IMR-90 (cell line): ENCODE data around the gene NPRL2. TPM values are rescaled to one million over a fixed set of nuclear protein-coding genes. Genes with fewer than 3 reads are reported as not detected.

ENCODE experiments used
- ATAC-seq: fragments of 200-7000 bp; cut with Tn5 transposase; 2 replicates; pipeline ENCODE4 v1.9.1; 2020; ENCODE audit warnings: low read depth, mild to moderate bottlenecking, moderate library complexity
- BruUV-seq: library from RNA; stranded (reverse); fragments of 400-500 nt; replicated peaks from 2 replicates; lab custom pipeline; 2021; lab: Mats Ljungman, UMichigan
- CTCF ChIA-PET: fragments of 300-600 bp; formaldehyde crosslinking; extraction: SDS; loops from one replicate; lab custom pipeline; 2021; ENCODE audit warnings: antibody characterized with exemption; lab: Yijun Ruan, JAX
- POLR2A ChIA-PET: fragments of 300-600 bp; sonication (Branson Sonifier 250); formaldehyde crosslinking; loops from one replicate; lab custom pipeline; 2022; ENCODE audit warnings: antibody characterized with exemption; ENCODE audit not compliant: unreplicated experiment; lab: Charles Lee
- DNase-seq: peaks from one replicate; pipeline ENCODE4 v3.0.0; 2013
- H2AFZ ChIP-seq: replicated peaks from 2 replicates; pipeline ENCODE3; 2013; ENCODE audit warnings: low read length, mild to moderate bottlenecking; ENCODE audit not compliant: poor library complexity
- H2AK5ac ChIP-seq: 2 replicates; pipeline ENCODE4 v1.6.1; 2013; ENCODE audit warnings: low read depth, low read length, inconsistent platforms
- H2AK9ac ChIP-seq: replicated peaks from 2 replicates; pipeline ENCODE3; 2013; ENCODE audit warnings: mild to moderate bottlenecking, low read depth, low read length, moderate library complexity; ENCODE audit not compliant: poor library complexity
- H2BK120ac ChIP-seq: 2 replicates; pipeline ENCODE4 v1.6.1; 2013; ENCODE audit warnings: low read depth, low read length, inconsistent platforms
- H2BK15ac ChIP-seq: 3 replicates; pipeline ENCODE4 v1.6.1; 2013; ENCODE audit warnings: low read depth, low read length, inconsistent platforms
- H2BK20ac ChIP-seq: 2 replicates; pipeline ENCODE4 v1.6.1; 2013; ENCODE audit warnings: low read depth, mild to moderate bottlenecking, inconsistent platforms, low read length, moderate library complexity
- H2BK5ac ChIP-seq: 2 replicates; pipeline ENCODE4 v1.6.1; 2013; ENCODE audit warnings: mild to moderate bottlenecking, low read depth, low read length, inconsistent platforms; ENCODE audit not compliant: poor library complexity, severe bottlenecking
- H3K14ac ChIP-seq: replicated peaks from 2 replicates; pipeline ENCODE4 v1.6.1; 2013; ENCODE audit warnings: low read depth, low read length, inconsistent platforms
- H3K18ac ChIP-seq: 2 replicates; pipeline ENCODE4 v1.6.1; 2013; ENCODE audit warnings: low read depth, low read length, control low read depth
- H3K23ac ChIP-seq: 2 replicates; pipeline ENCODE4 v1.6.1; 2013; ENCODE audit warnings: low read depth, low read length, inconsistent platforms
- H3K27ac ChIP-seq: 2 replicates; pipeline ENCODE4 v1.5.1; 2013; ENCODE audit warnings: mild to moderate bottlenecking, control low read depth, low read length; ENCODE audit not compliant: insufficient read depth
- H3K27me3 ChIP-seq: 2 replicates; pipeline ENCODE4 v1.6.1; 2013; ENCODE audit warnings: low read length; ENCODE audit not compliant: control insufficient read depth, insufficient read depth
- H3K36me3 ChIP-seq: 2 replicates; pipeline ENCODE4 v1.6.1; 2013; ENCODE audit warnings: low read length, mixed read lengths; ENCODE audit not compliant: control insufficient read depth, insufficient read depth
- H3K4ac ChIP-seq: 2 replicates; pipeline ENCODE4 v1.6.1; 2013; ENCODE audit warnings: low read depth, low read length, inconsistent platforms
- H3K4me1 ChIP-seq: 2 replicates; pipeline ENCODE4 v1.6.1; 2013; ENCODE audit warnings: low read length, mixed read lengths; ENCODE audit not compliant: control insufficient read depth, insufficient read depth
- H3K4me2 ChIP-seq: 2 replicates; pipeline ENCODE4 v1.6.1; 2013; ENCODE audit warnings: low read depth, mild to moderate bottlenecking, control low read depth, low read length, moderate library complexity
- H3K4me3 ChIP-seq: 2 replicates; pipeline ENCODE4 v1.5.1; 2013; ENCODE audit warnings: low read depth, mild to moderate bottlenecking, control low read depth, low read length, moderate library complexity; ENCODE audit not compliant: insufficient read depth
- H3K56ac ChIP-seq: 2 replicates; pipeline ENCODE4 v1.6.1; 2013; ENCODE audit warnings: low read length, inconsistent platforms; ENCODE audit not compliant: insufficient read depth; ENCODE audit errors: extremely low read depth
- H3K79me1 ChIP-seq, 2 experiments: 2 replicates each; pipeline ENCODE4 v1.6.1; 2013; ENCODE audit warnings: low read length in 2 of 2, inconsistent platforms in 1 of 2, low read depth in 1 of 2
- H3K9ac ChIP-seq: 2 replicates; pipeline ENCODE4 v1.6.1; 2013; ENCODE audit warnings: low read depth, low read length, control low read depth
- H3K9me1 ChIP-seq: 2 replicates; pipeline ENCODE4 v1.6.1; 2013; ENCODE audit warnings: low read length, inconsistent platforms; ENCODE audit not compliant: insufficient read depth
- H3K9me3 ChIP-seq: 2 replicates; pipeline ENCODE4 v1.6.1; 2013; ENCODE audit warnings: low read length; ENCODE audit not compliant: control insufficient read depth, insufficient read depth
- H4K20me1 ChIP-seq: 2 replicates; pipeline ENCODE4 v1.6.1; 2013; ENCODE audit warnings: low read length, inconsistent platforms; ENCODE audit not compliant: insufficient read depth
- H4K5ac ChIP-seq: 2 replicates; pipeline ENCODE4 v1.6.1; 2013; ENCODE audit warnings: mild to moderate bottlenecking, low read depth, low read length, control low read depth
- H4K8ac ChIP-seq, 2 experiments: 2 replicates each; pipeline ENCODE4 v1.6.1; 2013; ENCODE audit warnings: low read depth in 2 of 2, low read length in 2 of 2, control low read depth in 1 of 2, inconsistent platforms in 1 of 2
- H4K91ac ChIP-seq: 2 replicates; pipeline ENCODE4 v1.6.1; 2013; ENCODE audit warnings: low read depth, low read length, inconsistent platforms; ENCODE audit not compliant: insufficient read depth
- BHLHE40 ChIP-seq: fragments of 150-350 bp; IDR thresholded peaks from 2 replicates; pipeline ENCODE4 v1.6.1; 2016; ENCODE audit warnings: mild to moderate bottlenecking, low read depth, low read length
- CEBPB ChIP-seq: IDR thresholded peaks from 2 replicates; pipeline ENCODE4 v1.6.1; 2012; ENCODE audit warnings: low read depth, low read length, improper control_type of control experiment
- CHD1 ChIP-seq: IDR thresholded peaks from 2 replicates; pipeline ENCODE4 v1.6.1; 2012; ENCODE audit warnings: low read depth, low read length, improper control_type of control experiment
- FOS ChIP-seq: fragments of 150-350 bp; IDR thresholded peaks from 2 replicates; pipeline ENCODE4 v1.6.1; 2016; ENCODE audit warnings: low read depth, low read length
- MAFK ChIP-seq: IDR thresholded peaks from 2 replicates; pipeline ENCODE4 v1.6.1; 2012; ENCODE audit warnings: low read depth, low read length, improper control_type of control experiment
- MXI1 ChIP-seq: IDR thresholded peaks from 2 replicates; pipeline ENCODE4 v1.6.1; 2012; ENCODE audit warnings: low read depth, mild to moderate bottlenecking, low read length, moderate library complexity, borderline replicate concordance
- RAD21 ChIP-seq: IDR thresholded peaks from 2 replicates; pipeline ENCODE4 v1.6.1; 2012; ENCODE audit warnings: low read length, improper control_type of control experiment
- RCOR1 ChIP-seq: IDR thresholded peaks from 2 replicates; pipeline ENCODE4 v1.6.1; 2012; ENCODE audit warnings: mild to moderate bottlenecking, low read length, improper control_type of control experiment; ENCODE audit not compliant: insufficient replicate concordance
- RFX5 ChIP-seq: IDR thresholded peaks from 2 replicates; pipeline ENCODE4 v1.8.0; 2012; ENCODE audit warnings: low read depth, mild to moderate bottlenecking, low read length, moderate library complexity
- SMC3 ChIP-seq: fragments of 150-350 bp; IDR thresholded peaks from 2 replicates; pipeline ENCODE4 v1.6.1; 2016; ENCODE audit warnings: low read depth, mild to moderate bottlenecking, antibody characterized with exemption, low read length, moderate library complexity
- WGBS, 2 experiments: methylation state at CpG; one replicate each; pipeline versions ENCODE4 v1.1.5 to v1.1.7; 2013; ENCODE audit warnings: missing lambda C conversion rate in 2 of 2; ENCODE audit not compliant: insufficient read length in 1 of 2; ENCODE audit errors: extremely low coverage in 2 of 2; 5-methylcytosine and 5-hydroxymethylcytosine counted together
- dilution Hi-C: fragments of 300-500 bp; cut with HindIII; formaldehyde crosslinking; loops from one replicate; pipeline ENCODE4 v1.14.3; 2018; ENCODE audit warnings: low sequenced_read_pairs; ENCODE audit not compliant: unreplicated experiment
- in situ Hi-C: fragments of 300-500 bp; cut with MboI; formaldehyde crosslinking; loops from 3 replicates; pipeline ENCODE4 v1.14.3; 2019; ENCODE audit warnings: low sequenced_read_pairs, inconsistent platforms, mixed read lengths
- intact Hi-C: fragments of 100-400 bp; cut with micrococcal nuclease; formaldehyde crosslinking; loops from 2 replicates; pipeline ENCODE4 v1.10.0; 2022
- polyA plus RNA-seq, 3 experiments: library from polyadenylated mRNA; depleted of rRNA; stranded (reverse); fragments of >200 nt; gene quantifications; 2 replicates each; pipeline ENCODE4 v1.2.3, GENCODE V29; 2012; ENCODE audit warnings: low replicate concordance in 1 of 3
- total RNA-seq: library from RNA; depleted of rRNA; stranded (reverse); fragments of >200 nt; gene quantifications from 2 replicates; pipeline ENCODE4 v1.2.3, GENCODE V29; 2012
- TF ChIP-seq, protein P1 (sequence below): fragments of 150-350 bp; IDR thresholded peaks from 2 replicates; pipeline ENCODE4 v1.6.1; 2017; ENCODE audit warnings: mild to moderate bottlenecking, antibody characterized with exemption, low read length, low read depth
- TF ChIP-seq, protein P2 (sequence below): fragments of 150-350 bp; IDR thresholded peaks from 2 replicates; pipeline ENCODE4 v1.6.1; 2016; ENCODE audit warnings: low read depth, mild to moderate bottlenecking, low read length, moderate library complexity, borderline replicate concordance

The NPRL2 gene
- total and polyA plus RNA-seq, 2 of the 4 experiments (the other 2 are of a cell fraction), result 38.3 to 38.7 TPM

GRCh38 chr3:50314816-50315215 lies 35.8 kb downstream of the NPRL2 start:
- dilution Hi-C loops, result no loop called here
- BruUV-seq, result no TSS peak

More at GRCh38 chr3:50314816-50315215, 35.8 kb downstream of the NPRL2 start:
- peaks cover 18 to 40% of the 10 kb centered on the region in 2 experiments for H3K79me1 ChIP-seq
- TF ChIP-seq RFX5 (no peak), SMC3 (no peak), CHD1 (no peak), RCOR1 (no peak), RAD21 (no peak), BHLHE40 (no peak), MAFK (no peak), FOS (no peak), CEBPB (no peak), MXI1 (no peak)
- TF ChIP-seq, protein P1, sequence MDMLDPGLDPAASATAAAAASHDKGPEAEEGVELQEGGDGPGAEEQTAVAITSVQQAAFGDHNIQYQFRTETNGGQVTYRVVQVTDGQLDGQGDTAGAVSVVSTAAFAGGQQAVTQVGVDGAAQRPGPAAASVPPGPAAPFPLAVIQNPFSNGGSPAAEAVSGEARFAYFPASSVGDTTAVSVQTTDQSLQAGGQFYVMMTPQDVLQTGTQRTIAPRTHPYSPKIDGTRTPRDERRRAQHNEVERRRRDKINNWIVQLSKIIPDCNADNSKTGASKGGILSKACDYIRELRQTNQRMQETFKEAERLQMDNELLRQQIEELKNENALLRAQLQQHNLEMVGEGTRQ, result no peak
- TF ChIP-seq, protein P2, sequence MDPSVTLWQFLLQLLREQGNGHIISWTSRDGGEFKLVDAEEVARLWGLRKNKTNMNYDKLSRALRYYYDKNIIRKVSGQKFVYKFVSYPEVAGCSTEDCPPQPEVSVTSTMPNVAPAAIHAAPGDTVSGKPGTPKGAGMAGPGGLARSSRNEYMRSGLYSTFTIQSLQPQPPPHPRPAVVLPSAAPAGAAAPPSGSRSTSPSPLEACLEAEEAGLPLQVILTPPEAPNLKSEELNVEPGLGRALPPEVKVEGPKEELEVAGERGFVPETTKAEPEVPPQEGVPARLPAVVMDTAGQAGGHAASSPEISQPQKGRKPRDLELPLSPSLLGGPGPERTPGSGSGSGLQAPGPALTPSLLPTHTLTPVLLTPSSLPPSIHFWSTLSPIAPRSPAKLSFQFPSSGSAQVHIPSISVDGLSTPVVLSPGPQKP, result no peak
- no peak for ATAC-seq
- no peak overlapping the region for H2BK5ac ChIP-seq
- H3K36me3 ChIP-seq, result peaks cover 38% of the 10 kb centered on the region
- H2BK15ac ChIP-seq, result no peak overlapping the region
- DNase-seq, result no peak
- in situ Hi-C loops (no loop called here), intact Hi-C loops (no loop called here)
- no CpG with 5 or more reads among the region's 4 CpGs for WGBS, 2 experiments
- H3K27ac ChIP-seq, result no peak overlapping the region
- H3K4me2 ChIP-seq, result no peak overlapping the region
- H2AK9ac ChIP-seq, result no peak overlapping the region
- H4K5ac ChIP-seq, result no peak overlapping the region
- H2BK20ac ChIP-seq, result no peak overlapping the region
- no peak overlapping the region for H3K56ac ChIP-seq
- peaks cover 9% of the 10 kb centered on the region; the same call in 1 of the 2 replicates for H3K4me1 ChIP-seq
- H2AK5ac ChIP-seq, result no peak overlapping the region
- no peak overlapping the region for H3K4ac ChIP-seq
- H3K9me3 ChIP-seq, result no peaks in the 10 kb centered on the region
- no peak overlapping the region for H4K8ac ChIP-seq
- H4K20me1 ChIP-seq, result 0 out of 2 replicates have a peak, but pooled peaks cover 13% of the 10 kb centered on the region
- H3K9ac ChIP-seq, result no peak overlapping the region
- H2AFZ ChIP-seq, result no peak overlapping the region
- H3K18ac ChIP-seq, result no peak overlapping the region
- POLR2A ChIA-PET, result no interaction called here
- H2BK120ac ChIP-seq, result no peak overlapping the region
- CTCF ChIA-PET, result no interaction called here
- peaks cover 18% of the 10 kb centered on the region for H3K9me1 ChIP-seq
- no peak overlapping the region for H3K4me3 ChIP-seq
- no peak overlapping the region for H3K23ac ChIP-seq
- no peak overlapping the region for H4K91ac ChIP-seq
- H3K14ac ChIP-seq, result no peak overlapping the region
- H3K27me3 ChIP-seq, result no peaks in the 10 kb centered on the region
